ENCODE results near the gene GAN.

Gene GAN

GRCh38 chr16:81384006-81384405, 69.2 kb downstream of the GAN start:
- H3K27ac ChIP-seq (replicated peaks), result no peak overlapping the region
- no peak for DNase-seq (ENCODE audit: low read depth in 1 of 2, low spot score in 1 of 2)
- TF ChIP-seq REST (IDR thresholded peaks at IDR 0.05; ENCODE audit: insufficient replicate concordance, low read depth) (no peak), CTCF (IDR thresholded peaks at IDR 0.05; ENCODE audit: insufficient read depth, low read length) (no peak), POLR2AphosphoS5 (IDR thresholded peaks at IDR 0.05; ENCODE audit: low read depth) (no peak), SPI1 (IDR thresholded peaks at IDR 0.05; ENCODE audit: borderline replicate concordance, low read depth) (no peak)
- H3K27me3 ChIP-seq (ENCODE audit: insufficient read depth, poor library complexity, severe bottlenecking), result no peaks in the 10 kb centered on the region
- H3K4me3 ChIP-seq (replicated peaks; ENCODE audit: insufficient read depth, low read length), result no peak overlapping the region

GRCh38 chr16:81385031-81385756, 70.4 kb downstream of the GAN start:
- H3K27me3 ChIP-seq (ENCODE audit: insufficient read depth, poor library complexity, severe bottlenecking), result no peaks in the 10 kb centered on the region
- H3K4me3 ChIP-seq (replicated peaks; ENCODE audit: insufficient read depth, low read length), result no peak overlapping the region
- TF ChIP-seq CTCF (IDR thresholded peaks at IDR 0.05; ENCODE audit: insufficient read depth, low read length) (no peak), SPI1 (IDR thresholded peaks at IDR 0.05; ENCODE audit: borderline replicate concordance, low read depth) (no peak), POLR2AphosphoS5 (IDR thresholded peaks at IDR 0.05; ENCODE audit: low read depth) (no peak), GABPA (IDR thresholded peaks at IDR 0.05; ENCODE audit: low read depth) (no peak), REST (IDR thresholded peaks at IDR 0.05; ENCODE audit: insufficient replicate concordance, low read depth) (no peak)
- H3K27ac ChIP-seq (replicated peaks), result no peak overlapping the region
- no peak for DNase-seq (ENCODE audit: low read depth in 1 of 2, low spot score in 1 of 2)

- no peaks in the 10 kb centered on the region for H3K27me3 ChIP-seq (ENCODE audit: insufficient read depth, poor library complexity, severe bottlenecking)
- no peak for DNase-seq (ENCODE audit: low read depth in 1 of 2, low spot score in 1 of 2)
- no peak overlapping the region for H3K4me3 ChIP-seq (replicated peaks; ENCODE audit: insufficient read depth, low read length)
- TF ChIP-seq CTCF (IDR thresholded peaks at IDR 0.05; ENCODE audit: insufficient read depth, low read length), result no peak
- TF ChIP-seq POLR2AphosphoS5 (IDR thresholded peaks at IDR 0.05; ENCODE audit: low read depth), result no peak
- no peak for TF ChIP-seq REST (IDR thresholded peaks at IDR 0.05; ENCODE audit: insufficient replicate concordance, low read depth)
- no peak for TF ChIP-seq SPI1 (IDR thresholded peaks at IDR 0.05; ENCODE audit: borderline replicate concordance, low read depth)
- no peak for TF ChIP-seq GABPA (IDR thresholded peaks at IDR 0.05; ENCODE audit: low read depth)
- no peak overlapping the region for H3K27ac ChIP-seq (replicated peaks)
Measured at GRCh38 chr16:81388357-81388756, 73.6 kb downstream of the GAN start.

All from HL-60 (cell line).